ENCODE data around the gene CSTB. TPM values are rescaled to one million over a fixed set of nuclear protein-coding genes. Genes with fewer than 3 reads are reported as not detected.

CSTB gene
- total and polyA plus RNA-seq, 2 of the 8 experiments (the other 6 are each of a cell fraction or from before 2014, with no cell fraction given), result 53.8 to 64.1 TPM

- Histone ChIP-seq H3K27ac (ENCODE audit: low read depth, low read length) (no peak overlapping the region), H3K4ac (replicated peaks; ENCODE audit: insufficient read length, low read depth, low read length) (no peak overlapping the region), H2BK15ac (ENCODE audit: low read length) (peak overlapping the region; percentile 97; the same call in 1 of the 2 replicates), H3K4me1 (replicated peaks in 1 of 4; ENCODE audit: control insufficient read depth in 3 of 4, insufficient read depth in 4 of 4, low read length in 3 of 4) (peaks cover 0 to 23% (median 15%) of the 10 kb centered on the region in 4 experiments; a peak in 6 of 7 replicates), H2BK5ac (ENCODE audit: low read depth, low read length) (peak overlapping the region; percentile 77; the same call in 1 of the 2 replicates), H3K9ac (replicated peaks in 1 of 4; ENCODE audit: extremely low read depth in 1 of 4, low read depth in 3 of 4, low read length in 3 of 4) (no peak overlapping the region), H3K9me3 (ENCODE audit: insufficient read depth in 2 of 2, low read depth in 1 of 2, low read length in 1 of 2) (no peaks in the 10 kb centered on the region), H4K91ac (replicated peaks; ENCODE audit: insufficient read length, low read length) (no peak overlapping the region), H3K18ac (ENCODE audit: extremely low read depth, low read length) (no peak overlapping the region), H3K56ac (replicated peaks; ENCODE audit: insufficient read length, low read depth, low read length) (no peak overlapping the region), H3K23ac (ENCODE audit: insufficient read length) (no peak overlapping the region), H2BK120ac (replicated peaks; ENCODE audit: low read depth, low read length) (no peak overlapping the region), H2AK5ac (ENCODE audit: low read depth, low read length) (no peak overlapping the region), H3K79me2 (ENCODE audit: control insufficient read depth in 1 of 2, insufficient read depth in 2 of 2, low read length in 2 of 2) (peaks cover 0 to 19% of the 10 kb centered on the region in 2 experiments; a peak in 1 of 4 replicates), H3K27me3 (replicated peaks in 1 of 4; ENCODE audit: control insufficient read depth in 3 of 4, extremely low read depth in 1 of 4, insufficient read depth in 3 of 4, low read length in 3 of 4) (no peaks in the 10 kb centered on the region), H2AFZ (ENCODE audit: low read length) (no peak overlapping the region), H3K23me2 (ENCODE audit: low read depth, low read length) (peaks cover 4% of the 10 kb centered on the region; the same call in 1 of the 2 replicates), H3K4me2 (ENCODE audit: insufficient read depth in 1 of 2, low read depth in 2 of 2, low read length in 2 of 2) (no peak overlapping the region), H4K5ac (ENCODE audit: insufficient read length, low read depth, low read length) (no peak overlapping the region), H3K79me1 (ENCODE audit: low read depth, low read length) (no peaks in the 10 kb centered on the region; the same call in 1 of the 2 replicates), H3K4me3 (ENCODE audit: extremely low read depth in 1 of 4, insufficient read depth in 2 of 4, low read depth in 3 of 4, low read length in 4 of 4) (no peak overlapping the region), H4K20me1 (replicated peaks in 1 of 2; ENCODE audit: control insufficient read depth in 1 of 2, insufficient read depth in 2 of 2, low read length in 2 of 2) (peaks cover 0 to 6% of the 10 kb centered on the region in 2 experiments), H3K14ac (ENCODE audit: insufficient read length) (no peak overlapping the region), H3K36me3 (ENCODE audit: control insufficient read depth in 2 of 4, insufficient read depth in 4 of 4, low read length in 3 of 4) (peaks cover 8 to 17% (median 10%) of the 10 kb centered on the region in 4 experiments; a peak in 6 of 8 replicates), H4K8ac (ENCODE audit: extremely low read depth, insufficient read depth, low read length) (0 out of 2 replicates have a peak overlapping the region, but pooled peaks have one; percentile 23), H2BK20ac (ENCODE audit: low read length) (peak overlapping the region; percentile 48; the same call in 1 of the 2 replicates), H2BK12ac (ENCODE audit: low read depth, low read length) (peak overlapping the region; percentile 81; the same call in 1 of the 2 replicates)
- ChIA-PET POLR2A (ENCODE audit: partially characterized antibody) (interaction anchor here (0.7 to 5.2 kb wide), 7 partner anchors 9 to 43 kb away, joined by 3 to 28 read pairs (median 5); no protein-coding TSS in a partner anchor), CTCF (ENCODE audit: partially characterized antibody) (interaction anchor here (1.2 to 2.8 kb wide), 3 partner anchors 10 to 24 kb away, joined by 3 to 9 read pairs (median 7); partner anchors contain the start of gene RRP1)
- 87% methylated on average over 13 of the region's 13 CpGs; no CpG with 5 or more reads in 1 of the 2 experiments for WGBS, 2 experiments (ENCODE audit: extremely low coverage in 1 of 2, insufficient coverage in 1 of 2, insufficient read length in 1 of 2, insufficient replicate concordance in 2 of 2, low coverage in 1 of 2, low lambda C conversion rate in 2 of 2, missing lambda C conversion rate in 1 of 2)
- DNase-seq (ENCODE audit: low read depth in 1 of 2, low spot score in 2 of 2), result no peak
- FAIRE-seq, result no peak
- TF ChIP-seq POLR2AphosphoS5 (IDR thresholded peaks at IDR 0.05; ENCODE audit: low read depth, low read length) (no peak), CBX5 (IDR thresholded peaks at IDR 0.05; ENCODE audit: low read depth, low read length) (no peak)
Measured at GRCh38 chr21:43771199-43771675, 4.9 kb downstream of the CSTB start.
